ENCODE data around the gene TUBB1.

TUBB1 gene

DNA sequence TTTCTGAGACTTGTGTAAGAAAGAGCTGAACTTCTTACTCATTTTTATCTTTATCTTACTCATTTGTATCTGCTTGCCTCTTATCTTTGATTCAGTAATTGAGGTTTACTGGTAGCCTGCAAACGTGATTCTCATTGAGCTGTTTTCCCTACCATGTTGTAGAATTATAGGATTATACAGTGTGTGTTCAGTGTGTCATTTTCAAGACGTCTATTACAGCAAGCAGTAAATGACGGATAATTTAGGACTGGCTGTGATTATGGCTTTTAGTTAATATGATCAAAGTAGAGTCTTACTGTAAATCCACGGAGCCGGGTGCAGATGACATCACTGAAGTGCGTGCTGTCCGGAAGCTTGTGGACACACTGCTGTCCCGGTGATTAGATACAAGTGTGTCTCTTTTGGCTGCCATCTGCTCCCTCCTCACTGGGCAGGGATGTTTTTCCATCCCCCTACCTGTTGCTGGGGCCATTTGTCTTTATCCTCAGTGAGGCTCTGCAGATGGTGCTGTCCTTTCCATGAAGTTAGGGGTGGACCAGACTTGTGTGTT is 32.2 kb upstream of the TUBB1 start (continued):
- no peak for TF ChIP-seq GLI2 (tag by site-specific recombination; IDR thresholded peaks at IDR 0.05; ENCODE audit: borderline replicate concordance, low read depth)
- peak; percentile 88 for TF ChIP-seq SCRT2 (tag by site-specific recombination; IDR thresholded peaks at IDR 0.05)
- TF ChIP-seq ZBTB8A (tag by site-specific recombination; IDR thresholded peaks at IDR 0.05), result no peak
- TF ChIP-seq RBAK (tag by site-specific recombination; IDR thresholded peaks at IDR 0.05), result no peak
- TF ChIP-seq MYNN (tag by site-specific recombination; IDR thresholded peaks at IDR 0.05; ENCODE audit: borderline replicate concordance), result no peak
- no peak for TF ChIP-seq SP2 (tag by site-specific recombination; IDR thresholded peaks at IDR 0.05)
- TF ChIP-seq WT1 (tag by site-specific recombination; IDR thresholded peaks at IDR 0.05), result no peak
- TF ChIP-seq, protein P1, sequence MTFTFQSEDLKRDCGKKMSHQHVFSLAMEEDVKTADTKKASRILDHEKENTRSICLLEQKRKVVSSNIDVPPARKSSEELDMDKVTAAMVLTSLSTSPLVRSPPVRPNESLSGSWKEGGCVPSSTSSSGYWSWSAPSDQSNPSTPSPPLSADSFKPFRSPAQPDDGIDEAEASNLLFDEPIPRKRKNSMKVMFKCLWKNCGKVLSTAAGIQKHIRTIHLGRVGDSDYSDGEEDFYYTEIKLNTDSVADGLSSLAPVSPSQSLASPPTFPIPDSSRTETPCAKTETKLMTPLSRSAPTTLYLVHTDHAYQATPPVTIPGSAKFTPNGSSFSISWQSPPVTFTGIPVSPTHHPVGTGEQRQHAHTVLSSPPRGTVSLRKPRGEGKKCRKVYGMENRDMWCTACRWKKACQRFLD (tag by site-specific recombination; IDR thresholded peaks at IDR 0.05), result no peak
- no peak for TF ChIP-seq ZBTB7A (tag by site-specific recombination; IDR thresholded peaks at IDR 0.05; ENCODE audit: low read depth)

DNA sequence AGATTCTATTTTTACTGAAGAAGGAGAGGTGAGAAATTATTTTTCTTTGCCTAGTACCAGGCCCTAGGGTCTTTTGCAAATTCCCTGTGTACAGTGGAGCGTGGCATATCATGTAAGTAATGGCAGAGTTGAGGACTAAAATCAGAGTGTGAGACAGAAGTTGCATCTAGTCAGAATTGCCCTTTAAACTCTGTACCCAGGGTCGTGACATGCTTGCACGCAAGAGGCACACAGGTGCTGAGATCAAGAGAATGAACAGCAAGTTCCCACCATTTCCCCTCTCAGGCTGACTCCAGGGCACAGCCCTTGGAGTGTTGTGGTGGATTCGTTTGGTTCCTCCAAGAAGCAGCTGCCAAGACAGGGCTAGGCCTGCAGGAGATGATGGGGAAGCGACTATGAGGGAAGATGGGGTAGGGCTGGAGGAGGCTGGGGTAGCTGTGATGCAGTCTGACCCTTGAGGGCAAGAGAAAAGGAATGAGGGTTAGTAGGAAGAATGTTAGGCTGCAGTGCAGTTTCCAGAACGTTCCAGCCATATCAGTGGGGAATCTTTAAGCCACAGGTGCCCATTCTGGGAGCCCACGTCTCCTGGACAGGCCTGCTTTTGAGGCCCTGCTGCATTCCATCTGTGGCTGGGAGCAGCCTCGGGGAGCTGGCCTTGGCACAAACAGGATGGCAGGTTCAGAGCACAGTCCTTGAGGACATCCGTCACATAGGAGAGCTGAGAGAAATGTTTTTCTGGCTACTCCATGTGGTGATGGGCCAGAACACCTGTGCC is 31.3 kb upstream of the TUBB1 start:
- peaks cover 17 to 80% of the 10 kb centered on the region in 2 experiments; a peak in 2 of 3 replicates for H3K36me3 ChIP-seq (ENCODE audit: control insufficient read depth in 2 of 2, insufficient read depth in 1 of 2, low read length in 2 of 2)
- TF ChIP-seq SP3 (tag by site-specific recombination; IDR thresholded peaks at IDR 0.05) (no peak), TCF7L2 (IDR thresholded peaks at IDR 0.05; ENCODE audit: borderline replicate concordance, low read depth, low read length) (no peak), ZNF10 (tag by site-specific recombination; IDR thresholded peaks at IDR 0.05) (no peak), ZNF654 (tag by site-specific recombination; IDR thresholded peaks at IDR 0.05; ENCODE audit: low read depth) (no peak), ZNF19 (tag by site-specific recombination; IDR thresholded peaks at IDR 0.05; ENCODE audit: low read depth) (no peak), ZNF184 (tag by site-specific recombination; IDR thresholded peaks at IDR 0.05) (no peak), ZNF561 (tag by site-specific recombination; IDR thresholded peaks at IDR 0.05; ENCODE audit: borderline replicate concordance) (no peak), ZBTB7A (tag by site-specific recombination; IDR thresholded peaks at IDR 0.05; ENCODE audit: low read depth) (no peak), SETDB1 (IDR thresholded peaks at IDR 0.05; ENCODE audit: insufficient read length, low read length) (no peak), ZNF473 (tag by site-specific recombination; IDR thresholded peaks at IDR 0.05) (no peak)
- TF ChIP-seq, protein P2, sequence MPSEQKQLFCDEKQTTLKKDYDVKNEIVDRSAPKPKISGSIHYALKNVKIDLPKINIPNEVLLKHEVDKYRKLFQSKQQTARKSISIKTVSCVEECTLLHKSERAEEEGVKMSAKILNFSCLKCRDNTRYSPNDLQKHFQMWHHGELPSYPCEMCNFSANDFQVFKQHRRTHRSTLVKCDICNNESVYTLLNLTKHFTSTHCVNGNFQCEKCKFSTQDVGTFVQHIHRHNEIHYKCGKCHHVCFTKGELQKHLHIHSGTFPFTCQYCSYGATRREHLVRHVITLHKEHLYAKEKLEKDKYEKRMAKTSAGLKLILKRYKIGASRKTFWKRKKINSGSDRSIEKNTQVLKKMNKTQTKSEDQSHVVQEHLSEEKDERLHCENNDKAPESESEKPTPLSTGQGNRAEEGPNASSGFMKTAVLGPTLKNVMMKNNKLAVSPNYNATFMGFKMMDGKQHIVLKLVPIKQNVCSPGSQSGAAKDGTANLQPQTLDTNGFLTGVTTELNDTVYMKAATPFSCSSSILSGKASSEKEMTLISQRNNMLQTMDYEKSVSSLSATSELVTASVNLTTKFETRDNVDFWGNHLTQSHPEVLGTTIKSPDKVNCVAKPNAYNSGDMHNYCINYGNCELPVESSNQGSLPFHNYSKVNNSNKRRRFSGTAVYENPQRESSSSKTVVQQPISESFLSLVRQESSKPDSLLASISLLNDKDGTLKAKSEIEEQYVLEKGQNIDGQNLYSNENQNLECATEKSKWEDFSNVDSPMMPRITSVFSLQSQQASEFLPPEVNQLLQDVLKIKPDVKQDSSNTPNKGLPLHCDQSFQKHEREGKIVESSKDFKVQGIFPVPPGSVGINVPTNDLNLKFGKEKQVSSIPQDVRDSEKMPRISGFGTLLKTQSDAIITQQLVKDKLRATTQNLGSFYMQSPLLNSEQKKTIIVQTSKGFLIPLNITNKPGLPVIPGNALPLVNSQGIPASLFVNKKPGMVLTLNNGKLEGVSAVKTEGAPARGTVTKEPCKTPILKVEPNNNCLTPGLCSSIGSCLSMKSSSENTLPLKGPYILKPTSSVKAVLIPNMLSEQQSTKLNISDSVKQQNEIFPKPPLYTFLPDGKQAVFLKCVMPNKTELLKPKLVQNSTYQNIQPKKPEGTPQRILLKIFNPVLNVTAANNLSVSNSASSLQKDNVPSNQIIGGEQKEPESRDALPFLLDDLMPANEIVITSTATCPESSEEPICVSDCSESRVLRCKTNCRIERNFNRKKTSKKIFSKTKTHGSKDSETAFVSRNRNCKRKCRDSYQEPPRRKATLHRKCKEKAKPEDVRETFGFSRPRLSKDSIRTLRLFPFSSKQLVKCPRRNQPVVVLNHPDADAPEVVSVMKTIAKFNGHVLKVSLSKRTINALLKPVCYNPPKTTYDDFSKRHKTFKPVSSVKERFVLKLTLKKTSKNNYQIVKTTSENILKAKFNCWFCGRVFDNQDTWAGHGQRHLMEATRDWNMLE (tag by site-specific recombination; conservative IDR thresholded peaks at IDR 0.05; ENCODE audit: low read depth), result no peak
- ChIA-PET CTCF (no interaction called here), POLR2A (no interaction called here)
- no peaks in the 10 kb centered on the region for H3K9me3 ChIP-seq (ENCODE audit: control insufficient read depth, insufficient read depth, low read depth, low read length)
- H3K4me1 ChIP-seq (ENCODE audit: control insufficient read depth, insufficient read depth, low read length), result no peaks in the 10 kb centered on the region
- no peak overlapping the region for H3K27ac ChIP-seq (ENCODE audit: extremely low read depth, low read depth, low read length)
- no peak overlapping the region for H3K4me3 ChIP-seq (ENCODE audit: low read depth, low read length)
